ENCODE results near the gene MON2.

Gene MON2

GRCh38 chr12:62543741-62544140 is 77.1 kb downstream of the MON2 start:
- no peak for TF ChIP-seq FOXP2 (optimal IDR thresholded peaks at IDR 0.05; ENCODE audit: borderline replicate concordance, extremely low read depth, extremely low read length, insufficient read depth)
- TF ChIP-seq TAF1 (IDR thresholded peaks at IDR 0.05; ENCODE audit: borderline replicate concordance, insufficient read depth, low read length), result no peak
- no peak for TF ChIP-seq POLR2AphosphoS5 (IDR thresholded peaks at IDR 0.05; ENCODE audit: low read depth, low read length)
- no peak for TF ChIP-seq SIN3A (IDR thresholded peaks at IDR 0.05; ENCODE audit: borderline replicate concordance, insufficient read depth, low read length)
- no peak for TF ChIP-seq REST (IDR thresholded peaks at IDR 0.05; ENCODE audit: insufficient read depth in 1 of 2, low read depth in 2 of 2, low read length in 2 of 2)

GRCh38 chr12:62552906-62553556 is 86.4 kb downstream of the MON2 start:
- no peak for TF ChIP-seq TAF1 (IDR thresholded peaks at IDR 0.05; ENCODE audit: borderline replicate concordance, insufficient read depth, low read length)
- no peak for TF ChIP-seq POLR2AphosphoS5 (IDR thresholded peaks at IDR 0.05; ENCODE audit: low read depth, low read length)
- TF ChIP-seq FOXP2 (optimal IDR thresholded peaks at IDR 0.05; ENCODE audit: borderline replicate concordance, extremely low read depth, extremely low read length, insufficient read depth), result no peak
- TF ChIP-seq REST (IDR thresholded peaks at IDR 0.05; ENCODE audit: insufficient read depth in 1 of 2, low read depth in 2 of 2, low read length in 2 of 2), result no peak
- TF ChIP-seq SIN3A (IDR thresholded peaks at IDR 0.05; ENCODE audit: borderline replicate concordance, insufficient read depth, low read length), result no peak

- TF ChIP-seq SIN3A (IDR thresholded peaks at IDR 0.05; ENCODE audit: borderline replicate concordance, insufficient read depth, low read length), result no peak
- TF ChIP-seq TAF1 (IDR thresholded peaks at IDR 0.05; ENCODE audit: borderline replicate concordance, insufficient read depth, low read length), result no peak
- no peak for TF ChIP-seq POLR2AphosphoS5 (IDR thresholded peaks at IDR 0.05; ENCODE audit: low read depth, low read length)
- TF ChIP-seq REST (IDR thresholded peaks at IDR 0.05; ENCODE audit: insufficient read depth in 1 of 2, low read depth in 2 of 2, low read length in 2 of 2), result no peak
- TF ChIP-seq FOXP2 (optimal IDR thresholded peaks at IDR 0.05; ENCODE audit: borderline replicate concordance, extremely low read depth, extremely low read length, insufficient read depth), result no peak
These were observed 96.2 kb downstream of the MON2 start for GRCh38 chr12:62562846-62563245.

- TF ChIP-seq POLR2AphosphoS5 (IDR thresholded peaks at IDR 0.05; ENCODE audit: low read depth, low read length), result no peak
- TF ChIP-seq SIN3A (IDR thresholded peaks at IDR 0.05; ENCODE audit: borderline replicate concordance, insufficient read depth, low read length), result no peak
- TF ChIP-seq TAF1 (IDR thresholded peaks at IDR 0.05; ENCODE audit: borderline replicate concordance, insufficient read depth, low read length), result no peak
- TF ChIP-seq REST (IDR thresholded peaks at IDR 0.05; ENCODE audit: insufficient read depth in 1 of 2, low read depth in 2 of 2, low read length in 2 of 2), result no peak
- no peak for TF ChIP-seq FOXP2 (optimal IDR thresholded peaks at IDR 0.05; ENCODE audit: borderline replicate concordance, extremely low read depth, extremely low read length, insufficient read depth)
These were observed 108.4 kb downstream of the MON2 start for GRCh38 chr12:62575036-62575435.

All from PFSK-1 (cell line).